Smooth muscle cell (in vitro differentiated cells): Measurements from ENCODE around the gene TPM1. TPM values are rescaled to one million over a fixed set of nuclear protein-coding genes. Genes with fewer than 3 reads are reported as not detected.

Source experiments
- DNase-seq: peaks from one replicate; lab custom pipeline; 2025; ENCODE audit not compliant: unreplicated experiment; lab: John Stamatoyannopoulos, UW
- H2AFZ ChIP-seq: fragments of 200-600 bp; sonication (generic); 2 replicates; pipeline ENCODE4 v1.6.0; 2016; ENCODE audit warnings: antibody characterized with exemption, low read depth, mild to moderate bottlenecking
- H3F3A ChIP-seq: fragments of 200-600 bp; sonication (generic); 2 replicates; pipeline ENCODE4 v1.6.0; 2017; ENCODE audit warnings: antibody characterized with exemption, low read depth
- H3K27ac ChIP-seq: fragments of 200-600 bp; sonication (generic); 2 replicates; pipeline ENCODE4 v1.5.1; 2016; ENCODE audit warnings: low read depth, mild to moderate bottlenecking
- H3K27me3 ChIP-seq: fragments of 200-600 bp; sonication (generic); 2 replicates; pipeline ENCODE4 v1.6.1; 2016; ENCODE audit warnings: low read depth, mild to moderate bottlenecking
- H3K36me3 ChIP-seq: fragments of 200-600 bp; sonication (generic); 2 replicates; pipeline ENCODE4 v1.5.1; 2016; ENCODE audit warnings: low read depth
- H3K4me1 ChIP-seq: fragments of 200-600 bp; sonication (generic); 2 replicates; pipeline ENCODE4 v1.5.1; 2016; ENCODE audit warnings: low read depth
- H3K4me2 ChIP-seq: fragments of 200-600 bp; sonication (generic); 2 replicates; pipeline ENCODE4 v1.6.0; 2016; ENCODE audit warnings: mild to moderate bottlenecking
- H3K4me3 ChIP-seq: fragments of 200-600 bp; sonication (generic); 2 replicates; pipeline ENCODE4 v1.5.1; 2016; ENCODE audit warnings: mild to moderate bottlenecking
- H3K79me2 ChIP-seq: fragments of 200-600 bp; sonication (generic); 2 replicates; pipeline ENCODE4 v1.6.0; 2016; ENCODE audit warnings: low read depth, mild to moderate bottlenecking
- H3K9ac ChIP-seq: fragments of 200-600 bp; sonication (generic); 2 replicates; pipeline ENCODE4 v1.6.0; 2016; ENCODE audit warnings: low read depth
- H3K9me3 ChIP-seq: fragments of 200-600 bp; sonication (generic); replicated peaks from 2 replicates; pipeline ENCODE4 v1.5.1; 2016; ENCODE audit warnings: low read depth
- H4K20me1 ChIP-seq: fragments of 200-600 bp; sonication (generic); 2 replicates; pipeline ENCODE4 v1.6.0; 2016; ENCODE audit warnings: low read depth
- WGBS: methylation state at CpG from one replicate; pipeline ENCODE4 v1.1.7; 2016; ENCODE audit warnings: low lambda C conversion rate; 5-methylcytosine and 5-hydroxymethylcytosine counted together
- polyA plus RNA-seq: library from polyadenylated mRNA; unstranded; fragments of >200 nt; fragmentation: Nextera tagmentation; extraction: Ambion mirVana; gene quantifications from 2 replicates; pipeline ENCODE4 v1.2.1, GENCODE V29; 2016
- total RNA-seq: library from RNA; depleted of rRNA; stranded (reverse); fragments of >200 nt; gene quantifications from 2 replicates; pipeline ENCODE4 v1.2.3, GENCODE V29; 2014
- TF ChIP-seq, protein P1 (sequence below): fragments of 200-600 bp; sonication (generic); IDR thresholded peaks from 2 replicates; pipeline ENCODE4 v1.5.1; 2017; ENCODE audit warnings: borderline replicate concordance, mild to moderate bottlenecking, antibody characterized with exemption; ENCODE audit not compliant: insufficient read depth, poor library complexity, severe bottlenecking

Gene TPM1
- total and polyA plus RNA-seq, 2 experiments from 2014 or later: 1,694 to 1,915 TPM

DNA sequence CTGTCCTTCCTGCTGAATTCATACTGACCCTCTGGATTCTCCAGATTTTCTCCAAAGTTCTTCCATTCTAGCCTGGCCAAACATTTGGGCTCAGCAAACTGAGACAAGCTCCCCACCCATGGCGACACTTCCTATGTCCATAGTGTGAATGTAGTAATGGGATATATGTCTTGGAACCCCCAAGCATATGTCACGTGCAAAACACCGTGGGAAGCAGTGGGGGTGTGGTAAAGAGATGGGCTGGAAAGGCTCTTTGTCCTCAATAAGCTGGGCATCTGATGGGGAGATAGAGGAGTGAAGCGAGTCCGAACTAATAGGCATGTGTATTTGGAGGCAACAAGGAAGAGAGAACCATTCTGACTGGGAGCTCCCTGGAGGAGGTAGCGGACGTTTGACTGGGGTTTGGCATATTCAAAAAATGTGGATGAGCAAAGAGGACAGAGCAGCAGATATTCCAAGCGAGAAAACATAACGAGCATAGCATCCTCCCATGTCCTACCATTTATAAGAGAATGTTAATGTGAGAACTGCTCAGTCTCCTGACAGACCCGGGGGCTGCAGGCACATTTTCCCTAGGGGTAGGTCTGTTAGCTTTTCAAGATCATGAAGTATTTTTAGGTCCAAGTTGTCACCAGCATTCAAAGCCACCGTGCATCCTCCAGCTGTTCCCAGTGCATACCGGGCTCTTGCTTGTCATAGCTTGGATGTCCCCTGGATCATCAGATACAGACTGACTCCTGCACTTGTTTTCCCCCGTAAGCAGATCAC is 25.6 kb downstream of the TPM1 start:
- 85% methylated on average over 13 of the region's 13 CpGs for WGBS

DNA sequence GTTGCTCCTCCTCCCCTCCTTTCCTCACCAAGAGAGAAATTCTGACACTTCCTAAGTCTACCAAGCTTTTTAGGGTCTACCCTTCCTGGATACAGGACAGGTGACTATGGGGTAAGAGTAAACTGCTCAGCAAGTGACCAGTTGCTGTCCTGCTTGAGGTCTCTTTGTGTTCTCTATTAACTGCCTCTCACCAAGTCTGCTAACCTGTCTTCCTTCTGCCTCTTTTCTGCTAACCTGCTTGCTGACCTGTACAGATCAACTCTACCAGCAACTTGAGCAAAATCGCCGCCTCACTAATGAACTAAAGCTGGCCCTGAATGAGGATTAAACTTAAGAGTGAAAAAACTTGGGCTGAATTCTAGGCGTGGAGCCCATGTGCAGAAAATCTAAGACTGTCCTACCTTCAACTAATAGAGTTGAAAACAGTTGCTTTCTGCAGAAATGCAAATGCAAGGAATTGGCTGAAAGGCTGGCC is 27.1 kb downstream of the TPM1 start:
- Histone ChIP-seq H3K36me3 (peaks cover 12% of the 10 kb centered on the region), H3K4me1 (no peaks in the 10 kb centered on the region), H4K20me1 (peaks cover 83% of the 10 kb centered on the region), H3K27me3 (no peaks in the 10 kb centered on the region), H3K79me2 (no peaks in the 10 kb centered on the region), H3K4me3 (no peak overlapping the region), H3K9me3 (no peaks in the 10 kb centered on the region), H2AFZ (no peak overlapping the region), H3F3A (peaks cover 87% of the 10 kb centered on the region), H3K4me2 (no peak overlapping the region), H3K27ac (peak overlapping the region; percentile 17), H3K9ac (no peak overlapping the region)
- DNase-seq: no peak
- TF ChIP-seq, protein P1, sequence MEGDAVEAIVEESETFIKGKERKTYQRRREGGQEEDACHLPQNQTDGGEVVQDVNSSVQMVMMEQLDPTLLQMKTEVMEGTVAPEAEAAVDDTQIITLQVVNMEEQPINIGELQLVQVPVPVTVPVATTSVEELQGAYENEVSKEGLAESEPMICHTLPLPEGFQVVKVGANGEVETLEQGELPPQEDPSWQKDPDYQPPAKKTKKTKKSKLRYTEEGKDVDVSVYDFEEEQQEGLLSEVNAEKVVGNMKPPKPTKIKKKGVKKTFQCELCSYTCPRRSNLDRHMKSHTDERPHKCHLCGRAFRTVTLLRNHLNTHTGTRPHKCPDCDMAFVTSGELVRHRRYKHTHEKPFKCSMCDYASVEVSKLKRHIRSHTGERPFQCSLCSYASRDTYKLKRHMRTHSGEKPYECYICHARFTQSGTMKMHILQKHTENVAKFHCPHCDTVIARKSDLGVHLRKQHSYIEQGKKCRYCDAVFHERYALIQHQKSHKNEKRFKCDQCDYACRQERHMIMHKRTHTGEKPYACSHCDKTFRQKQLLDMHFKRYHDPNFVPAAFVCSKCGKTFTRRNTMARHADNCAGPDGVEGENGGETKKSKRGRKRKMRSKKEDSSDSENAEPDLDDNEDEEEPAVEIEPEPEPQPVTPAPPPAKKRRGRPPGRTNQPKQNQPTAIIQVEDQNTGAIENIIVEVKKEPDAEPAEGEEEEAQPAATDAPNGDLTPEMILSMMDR: no peak
- 87% methylated on average over 3 of the region's 3 CpGs for WGBS

More for the DNA sequence above, 25.6 kb downstream of the TPM1 start:
- Histone ChIP-seq H4K20me1 (peaks cover 93% of the 10 kb centered on the region), H3K27ac (peak overlapping the region; percentile 68), H3K9me3 (no peaks in the 10 kb centered on the region), H3K36me3 (peaks cover 23% of the 10 kb centered on the region), H3K4me3 (no peak overlapping the region), H3K9ac (no peak overlapping the region), H3F3A (peaks cover 93% of the 10 kb centered on the region), H3K4me2 (no peak overlapping the region), H2AFZ (no peak overlapping the region), H3K27me3 (no peaks in the 10 kb centered on the region), H3K4me1 (no peaks in the 10 kb centered on the region), H3K79me2 (no peaks in the 10 kb centered on the region)
- no peak for DNase-seq
- TF ChIP-seq, protein P1: no peak

DNA sequence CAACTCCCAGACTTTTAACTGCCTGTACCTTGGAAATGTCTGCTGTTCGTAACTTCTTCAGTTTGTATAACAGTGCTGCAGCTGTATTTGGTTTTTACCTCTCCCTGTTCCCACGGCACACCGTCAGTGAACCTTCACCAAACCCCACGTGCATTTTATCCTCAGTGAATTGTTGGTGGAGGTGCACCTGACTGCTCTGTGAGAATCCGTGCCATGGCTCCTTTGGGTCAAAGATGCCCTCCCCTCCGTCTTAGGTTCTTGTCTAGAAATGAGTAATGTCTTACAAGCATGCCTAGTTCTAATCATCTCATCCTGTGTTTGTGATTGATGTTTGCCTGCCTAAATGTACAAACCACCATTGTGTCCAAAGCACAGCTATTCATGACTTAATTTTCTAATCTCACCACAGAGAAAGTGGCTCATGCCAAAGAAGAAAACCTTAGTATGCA is 28.2 kb downstream of the TPM1 start:
- no peak overlapping the region for H3K9ac ChIP-seq
- no peak overlapping the region for H3K4me2 ChIP-seq
- H3K4me3 ChIP-seq: no peak overlapping the region
- no peaks in the 10 kb centered on the region for H3K79me2 ChIP-seq
- DNase-seq: no peak
- no peak overlapping the region for H2AFZ ChIP-seq
- peaks cover 77% of the 10 kb centered on the region for H3F3A ChIP-seq
- H3K36me3 ChIP-seq: peaks cover 12% of the 10 kb centered on the region
- TF ChIP-seq, protein P1: no peak
- peaks cover 72% of the 10 kb centered on the region for H4K20me1 ChIP-seq
- no peaks in the 10 kb centered on the region for H3K27me3 ChIP-seq
- H3K4me1 ChIP-seq: peaks cover 3% of the 10 kb centered on the region
- WGBS: 86% methylated on average over 6 of the region's 6 CpGs
- no peaks in the 10 kb centered on the region for H3K9me3 ChIP-seq
- peak overlapping the region; percentile 31 for H3K27ac ChIP-seq
